GM19395 (cell line): ENCODE measurements around the gene MTRFR.

Experiments used
- ATAC-seq: cut with Tn5 transposase; IDR thresholded peaks from one replicate; pipeline ENCODE4 v1.9.1; 2021; ENCODE audit warnings: mild to moderate bottlenecking, moderate library complexity; ENCODE audit not compliant: unreplicated experiment

MTRFR gene

GRCh38 chr12:123269896-123270213 lies 36.6 kb downstream of the MTRFR start:
- no peak for ATAC-seq

GRCh38 chr12:123270214-123271000 lies 37.2 kb downstream of the MTRFR start:
- peak; percentile 7 for ATAC-seq

GRCh38 chr12:123271001-123271668 lies 37.9 kb downstream of the MTRFR start:
- ATAC-seq, result peak; percentile 60

DNA sequence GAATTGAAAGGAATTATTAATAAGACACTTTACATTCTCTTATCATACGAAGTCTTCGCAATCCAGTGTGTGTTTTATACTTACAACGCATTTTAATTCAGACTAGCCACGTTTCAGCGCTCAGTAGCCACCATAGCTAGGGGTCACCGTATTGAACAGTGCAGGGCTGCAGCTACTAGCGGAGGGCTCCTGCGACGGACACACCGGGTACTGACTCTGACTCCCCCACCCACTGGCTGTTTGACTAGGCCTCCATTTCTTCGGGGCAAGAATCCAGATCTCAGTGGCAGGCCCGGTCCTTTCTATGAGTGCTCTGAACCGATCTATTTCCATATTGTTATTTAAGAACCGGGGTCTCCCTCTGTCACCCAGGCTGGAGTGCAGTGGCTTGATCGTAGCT lies 39.9 kb downstream of the MTRFR start:
- ATAC-seq, result no peak

DNA sequence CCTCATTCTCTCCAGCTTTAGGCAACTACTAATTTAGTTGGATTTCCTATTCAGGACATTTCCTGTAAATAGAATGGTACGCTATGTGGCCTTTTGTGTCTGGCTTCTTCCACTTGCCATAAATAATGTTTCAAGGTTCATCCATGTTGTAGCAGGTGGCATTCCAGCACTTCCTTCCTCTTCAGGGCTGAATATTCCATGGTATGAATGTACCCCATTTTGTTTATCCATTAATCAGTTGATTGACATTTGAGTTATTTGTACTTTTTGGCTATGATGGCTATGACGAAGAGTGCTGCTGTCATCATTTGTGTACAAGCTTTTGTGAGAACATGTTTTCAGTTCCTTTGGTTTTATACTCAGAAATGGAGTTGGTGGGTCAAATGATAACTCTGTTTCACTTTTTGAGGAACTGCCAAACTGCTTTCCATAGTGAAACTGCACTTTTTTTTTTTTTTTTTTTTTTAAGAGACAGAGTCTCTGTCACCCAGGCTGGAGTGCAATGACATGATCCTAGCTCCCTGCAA lies 44.9 kb downstream of the MTRFR start:
- ATAC-seq, result peak; percentile 92

DNA sequence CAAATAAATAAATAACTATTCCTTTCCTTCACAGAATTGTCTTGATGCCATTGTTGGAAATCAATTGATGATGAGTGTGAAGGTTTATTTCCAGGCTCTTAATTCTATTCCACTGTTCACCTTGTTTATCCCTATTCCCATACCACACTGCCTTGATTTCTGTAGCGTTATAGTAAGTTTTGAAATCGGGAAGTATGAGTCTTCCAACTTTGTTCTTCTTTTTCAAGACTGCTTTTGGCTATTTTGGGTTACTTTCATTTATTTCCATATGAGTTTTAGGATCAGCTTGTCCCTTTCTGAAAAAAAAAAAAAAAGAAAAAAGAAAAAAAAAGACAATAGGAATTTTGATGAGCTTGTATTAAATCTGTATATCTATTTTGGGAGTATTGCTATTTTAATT lies 47.7 kb downstream of the MTRFR start:
- no peak for ATAC-seq

GRCh38 chr12:123282111-123282510 lies 48.9 kb downstream of the MTRFR start:
- no peak for ATAC-seq

DNA sequence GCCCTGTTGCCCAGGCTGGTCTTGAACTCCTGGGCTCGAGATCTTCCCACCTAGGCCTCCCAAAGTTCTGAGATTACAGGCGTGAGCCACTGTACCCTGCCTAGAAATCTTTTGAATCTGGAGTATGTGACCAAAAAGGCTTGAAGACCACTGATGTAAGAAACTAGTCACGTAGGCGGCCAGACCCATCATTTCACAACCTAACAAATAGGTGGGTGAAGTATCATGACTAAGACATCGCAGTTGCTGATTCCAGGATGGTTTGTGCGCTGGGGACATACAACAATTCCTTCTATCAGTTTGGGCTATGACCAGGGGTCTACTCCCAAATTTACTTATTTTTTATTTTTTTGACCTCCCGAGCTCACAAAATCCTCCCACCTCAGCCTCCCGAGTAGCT lies 50.2 kb downstream of the MTRFR start:
- ATAC-seq, result no peak

- ATAC-seq, result no peak
These were observed 51.4 kb downstream of the MTRFR start for GRCh38 chr12:123284669-123285068.

- no peak for ATAC-seq
These were observed 53.6 kb downstream of the MTRFR start for GRCh38 chr12:123286652-123287373.

GRCh38 chr12:123288751-123289346 lies 55.6 kb downstream of the MTRFR start:
- no peak for ATAC-seq

DNA sequence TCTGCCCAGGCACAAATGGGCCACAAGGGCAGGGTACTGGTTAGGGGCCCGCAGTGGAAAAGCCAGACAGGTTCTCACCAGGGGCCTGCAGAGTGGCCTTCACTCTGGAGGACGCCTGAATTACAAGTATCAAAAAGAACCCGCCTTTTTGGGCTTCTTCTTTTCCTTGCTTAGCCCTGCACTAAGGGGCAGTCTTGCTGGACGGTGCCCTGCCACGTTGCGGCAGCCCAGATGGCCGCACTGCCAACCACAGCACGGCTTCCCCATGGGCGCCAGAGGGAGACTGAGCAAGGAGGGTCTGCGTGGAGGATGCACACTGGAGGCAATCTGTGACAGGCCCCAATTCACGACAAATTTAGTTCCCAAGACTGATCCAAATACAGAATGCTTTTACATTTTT lies 56.7 kb downstream of the MTRFR start:
- ATAC-seq, result no peak

DNA sequence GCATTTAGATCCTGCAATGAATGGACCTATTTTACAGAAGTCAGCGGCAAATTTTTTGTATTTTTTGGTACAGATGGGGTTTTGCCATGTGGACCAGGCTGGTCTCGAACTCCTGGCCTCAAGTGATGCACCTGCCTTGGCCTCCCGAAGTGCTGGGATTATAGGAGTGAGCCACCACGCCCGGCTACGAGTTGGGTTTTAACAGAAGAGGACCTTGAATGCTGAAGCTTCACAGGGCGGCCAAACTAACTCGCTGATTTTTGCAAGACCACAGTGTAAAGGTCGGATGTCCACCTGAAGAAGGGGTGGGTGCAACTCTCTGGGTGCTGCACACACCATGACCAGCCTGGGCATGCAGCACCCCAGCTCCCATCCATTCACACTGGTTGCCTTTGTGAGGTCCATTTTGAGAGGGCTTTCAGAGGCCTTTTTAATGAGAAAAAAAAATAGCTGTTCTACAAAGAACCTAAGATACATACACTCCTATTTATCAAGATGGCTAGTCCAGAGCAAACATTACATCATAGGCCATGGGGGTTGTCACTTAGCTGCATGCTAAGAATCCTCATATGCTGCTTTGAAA lies 60.0 kb downstream of the MTRFR start:
- no peak for ATAC-seq

DNA sequence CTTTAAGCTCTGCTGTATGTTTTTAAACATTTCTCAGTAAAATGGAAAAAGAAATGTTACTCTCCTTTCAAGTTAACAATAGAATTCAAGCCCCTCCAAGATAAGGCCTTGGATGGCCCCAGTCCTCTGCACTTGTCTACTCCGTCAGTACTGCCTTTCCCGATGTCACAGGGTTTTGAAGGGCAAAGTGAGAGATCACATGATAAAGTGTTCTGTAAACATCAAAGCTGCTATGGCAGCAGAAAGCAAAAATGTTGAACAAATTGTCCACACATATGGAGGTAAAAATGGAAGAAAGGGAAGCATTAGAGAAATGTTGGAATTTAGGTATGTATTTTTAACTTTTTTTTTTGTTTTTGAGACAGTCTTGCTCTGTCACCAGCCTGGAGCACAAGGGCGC lies 71.9 kb downstream of the MTRFR start:
- no peak for ATAC-seq

DNA sequence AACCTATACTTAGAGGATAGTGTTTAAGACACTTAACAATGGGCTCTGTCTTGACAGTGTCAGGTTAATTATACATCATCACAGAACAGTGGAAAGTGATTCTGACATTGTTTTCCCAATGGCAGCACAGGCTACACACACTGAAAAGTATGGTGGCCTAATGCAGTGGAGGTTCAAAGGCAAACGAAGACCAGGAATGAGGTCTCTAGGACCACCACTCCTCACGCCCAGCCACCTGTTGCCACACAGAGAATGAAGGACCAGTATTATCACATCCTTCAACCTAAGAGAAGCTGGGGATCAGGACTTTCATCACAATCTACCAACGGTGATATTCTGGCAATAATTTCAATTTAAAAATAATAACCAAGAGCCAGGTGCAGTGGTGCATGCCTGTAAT lies 73.0 kb downstream of the MTRFR start:
- ATAC-seq, result no peak
